Fibroblast of skin of abdomen (primary cell): ENCODE measurements around the gene VIM.
"Not testable (repeated sequence)": the region's sequence is repeated elsewhere in the genome, so short reads cannot be mapped to it uniquely, and the experiment has no call there.

ENCODE experiments used
- DNase-seq: peaks from one replicate; pipeline ENCODE4 v3.0.0-alpha.2; 2013

The VIM gene

DNA sequence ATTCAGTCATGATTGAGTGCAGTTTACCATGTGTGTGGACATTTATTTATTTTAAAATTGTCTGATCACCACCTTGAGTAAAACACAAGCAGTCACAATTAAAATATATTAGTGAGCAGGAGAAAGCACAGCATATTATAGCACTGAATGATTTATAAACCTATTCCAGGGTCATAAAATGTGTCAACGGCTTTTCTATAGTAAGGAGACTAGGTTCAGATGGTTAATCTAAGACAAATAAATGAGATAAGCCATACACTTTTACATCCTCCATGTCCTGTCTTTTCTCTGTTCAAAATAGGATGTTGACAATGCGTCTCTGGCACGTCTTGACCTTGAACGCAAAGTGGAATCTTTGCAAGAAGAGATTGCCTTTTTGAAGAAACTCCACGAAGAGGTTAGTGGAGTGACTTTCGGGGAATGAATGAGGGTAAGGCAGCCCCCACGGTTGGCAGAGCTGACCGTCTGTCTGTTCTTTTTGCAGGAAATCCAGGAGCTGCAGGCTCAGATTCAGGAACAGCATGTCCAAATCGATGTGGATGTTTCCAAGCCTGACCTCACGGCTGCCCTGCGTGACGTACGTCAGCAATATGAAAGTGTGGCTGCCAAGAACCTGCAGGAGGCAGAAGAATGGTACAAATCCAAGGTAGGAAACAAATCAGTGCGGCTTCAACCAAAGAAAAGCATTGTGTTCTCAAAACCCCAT lies 5.4 kb downstream of the VIM start:
- peak; percentile 56 for DNase-seq

DNA sequence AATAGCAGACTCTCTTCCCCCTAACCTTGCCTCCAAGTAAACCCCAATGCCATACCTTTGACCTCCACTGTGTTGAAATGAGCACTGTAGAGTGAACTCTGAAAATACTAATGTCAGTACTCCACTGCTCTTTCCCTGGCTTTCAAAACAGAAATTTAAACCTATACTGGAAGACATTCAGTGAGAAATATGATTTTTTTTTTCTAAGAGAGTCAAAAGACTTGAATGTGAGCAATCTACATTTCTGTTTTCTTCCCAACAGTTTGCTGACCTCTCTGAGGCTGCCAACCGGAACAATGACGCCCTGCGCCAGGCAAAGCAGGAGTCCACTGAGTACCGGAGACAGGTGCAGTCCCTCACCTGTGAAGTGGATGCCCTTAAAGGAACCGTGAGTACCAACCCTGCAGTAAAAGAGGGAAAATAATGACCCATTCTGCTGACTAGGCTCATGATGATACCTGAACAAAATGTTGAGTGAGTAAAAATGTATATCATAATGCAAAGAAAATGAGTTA lies 6.4 kb downstream of the VIM start:
- no peak for DNase-seq

DNA sequence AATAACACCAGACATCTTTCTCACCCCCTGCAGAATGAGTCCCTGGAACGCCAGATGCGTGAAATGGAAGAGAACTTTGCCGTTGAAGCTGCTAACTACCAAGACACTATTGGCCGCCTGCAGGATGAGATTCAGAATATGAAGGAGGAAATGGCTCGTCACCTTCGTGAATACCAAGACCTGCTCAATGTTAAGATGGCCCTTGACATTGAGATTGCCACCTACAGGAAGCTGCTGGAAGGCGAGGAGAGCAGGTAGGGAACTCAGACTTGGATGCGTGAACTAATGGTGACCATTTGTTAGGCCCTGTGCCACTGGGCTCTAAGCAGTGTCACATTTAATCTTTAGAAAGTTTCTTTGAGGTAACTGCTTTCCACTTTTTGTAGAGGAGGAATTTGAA lies 7.1 kb downstream of the VIM start:
- DNase-seq = no peak

DNA sequence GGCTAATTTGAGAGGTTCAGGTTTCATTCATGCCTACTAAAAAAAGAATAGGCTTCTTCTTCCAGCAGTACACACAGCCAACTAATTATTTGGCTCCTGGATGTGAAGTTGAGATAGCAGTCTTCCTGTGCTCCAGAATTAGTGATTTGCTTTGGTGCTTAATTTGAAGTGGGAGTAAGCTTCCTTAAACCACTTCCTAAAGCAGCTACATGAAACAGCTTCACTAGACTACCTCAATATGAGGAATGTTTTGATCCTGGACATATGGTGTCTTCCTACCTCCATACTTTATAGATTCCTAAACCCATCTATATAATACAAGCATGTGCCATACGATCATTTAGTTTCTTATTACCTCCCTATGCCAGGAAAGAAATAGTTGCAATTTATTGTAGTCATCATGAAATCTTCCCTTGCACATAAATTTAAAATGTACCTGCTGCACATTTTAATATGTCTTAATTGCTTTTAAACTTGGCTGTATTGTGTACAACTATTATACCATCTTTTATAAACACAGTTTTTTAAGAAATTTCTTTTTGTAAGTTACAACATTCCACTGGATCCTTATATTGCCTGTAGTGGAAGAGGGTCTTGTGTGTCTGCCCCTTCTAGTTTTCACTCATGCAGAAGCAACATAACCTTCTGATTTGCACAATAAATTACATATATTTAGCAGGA lies 8.6 kb downstream of the VIM start:
- DNase-seq = no peak

GRCh38 chr10:17237149-17237527 lies 9.1 kb downstream of the VIM start:
- DNase-seq = no peak

DNA sequence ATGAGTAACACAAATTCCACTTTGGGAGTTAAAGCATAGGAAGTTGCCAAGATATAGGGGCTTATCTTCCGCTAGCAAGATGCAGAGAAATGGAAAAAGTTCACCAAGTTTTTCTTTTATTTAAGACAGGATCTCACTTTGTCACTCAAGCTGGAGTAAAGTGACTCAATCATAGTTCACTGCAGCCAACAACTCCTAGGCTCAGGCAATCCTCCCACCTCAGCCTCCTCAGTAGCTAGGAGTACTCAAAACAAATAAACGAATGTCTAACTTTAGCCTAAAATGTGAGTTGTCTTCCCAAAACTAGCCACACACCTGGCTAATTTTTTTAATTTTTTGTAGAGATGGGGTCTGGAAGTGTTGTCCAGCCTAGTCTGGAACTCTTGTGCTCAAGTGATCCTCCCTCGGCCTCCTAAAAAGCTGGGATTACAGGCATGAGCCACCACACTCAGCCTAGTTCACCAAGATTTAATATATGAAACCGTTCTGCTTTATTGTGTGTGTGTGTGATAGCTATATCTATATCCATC lies 9.9 kb downstream of the VIM start:
- DNase-seq = peak; percentile 63

DNA sequence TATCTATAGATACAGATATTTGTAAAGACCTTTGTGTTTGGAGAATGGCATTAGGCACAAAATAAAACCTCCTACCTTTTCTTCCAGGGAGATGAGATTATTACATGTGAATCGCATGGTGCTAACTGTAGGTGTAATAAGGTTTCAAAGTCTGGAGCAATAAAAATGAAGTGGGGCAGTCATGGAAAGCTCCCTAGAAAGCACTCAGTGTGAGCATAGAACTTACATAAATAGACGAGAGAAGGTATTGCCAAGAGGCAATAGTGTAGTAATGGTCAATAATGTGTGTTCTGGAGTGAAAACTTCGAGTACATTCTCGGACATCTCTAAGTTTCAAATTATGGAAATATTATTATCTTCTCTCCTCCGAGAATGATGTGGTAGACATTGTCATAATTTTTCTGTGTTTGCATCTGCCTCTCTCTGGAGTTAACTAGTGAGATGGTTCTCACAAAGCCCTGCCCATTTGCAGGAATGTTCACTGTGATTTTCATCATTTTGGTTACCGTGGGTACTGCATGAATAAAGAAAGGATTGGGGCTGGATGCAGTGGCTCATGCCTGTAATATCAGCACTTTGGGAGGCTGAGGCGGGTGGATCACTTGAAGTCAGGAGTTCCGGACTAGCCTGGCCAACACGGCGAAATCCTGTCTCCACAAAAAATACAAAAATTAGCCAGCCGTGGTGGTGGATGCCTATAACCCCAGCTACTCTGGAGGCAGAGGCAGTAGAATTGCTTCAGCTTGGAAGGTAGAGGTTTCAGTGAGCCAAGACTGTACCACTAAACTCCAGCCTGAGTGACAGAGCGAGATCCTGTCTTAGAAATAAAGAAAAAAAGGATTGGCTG lies 10.6 kb downstream of the VIM start:
- DNase-seq = peak; percentile 88

DNA sequence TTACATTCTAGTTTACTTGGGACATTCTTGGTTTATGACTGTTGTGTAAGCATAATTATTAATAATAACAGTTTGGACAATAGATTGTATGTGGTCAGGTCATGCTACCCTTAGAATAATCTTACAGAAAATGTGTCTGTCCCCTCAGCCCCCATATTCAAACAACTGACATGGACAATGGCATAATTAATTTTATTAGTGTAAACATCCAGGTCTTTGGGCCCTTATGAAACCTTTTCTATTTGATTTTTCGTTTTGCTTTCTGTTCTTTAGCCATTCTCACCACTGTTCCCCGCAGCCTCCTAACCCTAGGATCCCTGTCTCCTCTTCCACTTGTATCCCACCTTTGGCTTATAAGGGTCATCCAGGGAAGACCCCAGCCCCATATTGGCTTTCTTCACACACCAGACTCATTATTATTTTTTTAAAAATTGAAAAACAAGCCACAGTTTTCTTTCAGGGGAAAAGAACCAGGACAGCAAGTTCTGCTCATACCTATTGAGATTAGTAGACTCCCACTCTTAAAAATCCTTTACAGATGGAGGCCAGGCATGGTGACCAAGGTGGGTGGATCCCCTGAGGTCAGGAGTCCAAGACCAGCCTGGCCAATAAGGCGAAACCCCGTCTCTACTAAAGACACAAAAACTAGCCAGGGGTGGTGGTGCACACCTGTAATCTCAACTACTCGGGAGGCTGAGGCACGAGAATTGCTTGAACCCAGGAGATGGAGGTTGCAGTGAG lies 11.5 kb downstream of the VIM start:
- no peak for DNase-seq

DNA sequence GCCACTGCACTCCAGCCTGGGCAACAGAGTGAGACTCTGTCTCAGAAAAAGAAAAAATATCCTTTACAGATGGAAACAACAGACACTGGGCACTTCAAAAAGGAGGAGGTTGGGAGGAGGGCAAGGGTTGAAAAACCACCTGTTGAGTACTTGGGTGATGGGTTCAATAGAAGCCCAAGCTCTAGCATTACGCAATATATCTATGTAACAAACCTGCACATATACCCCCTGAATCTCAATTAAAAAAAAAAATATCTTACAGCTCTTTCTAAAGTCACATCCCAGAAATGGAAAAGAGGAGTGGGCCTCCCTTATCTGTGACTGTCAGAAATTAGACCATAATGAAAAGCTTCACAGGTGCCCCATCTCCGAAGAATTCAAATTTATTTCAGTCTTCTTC lies 12.1 kb downstream of the VIM start:
- no peak for DNase-seq

- DNase-seq = no peak
These were observed 12.6 kb downstream of the VIM start for GRCh38 chr10:17240616-17241015.

GRCh38 chr10:17241611-17242333 lies 13.7 kb downstream of the VIM start:
- no peak for DNase-seq

GRCh38 chr10:17244700-17245365 lies 16.8 kb downstream of the VIM start:
- no peak for DNase-seq

DNA sequence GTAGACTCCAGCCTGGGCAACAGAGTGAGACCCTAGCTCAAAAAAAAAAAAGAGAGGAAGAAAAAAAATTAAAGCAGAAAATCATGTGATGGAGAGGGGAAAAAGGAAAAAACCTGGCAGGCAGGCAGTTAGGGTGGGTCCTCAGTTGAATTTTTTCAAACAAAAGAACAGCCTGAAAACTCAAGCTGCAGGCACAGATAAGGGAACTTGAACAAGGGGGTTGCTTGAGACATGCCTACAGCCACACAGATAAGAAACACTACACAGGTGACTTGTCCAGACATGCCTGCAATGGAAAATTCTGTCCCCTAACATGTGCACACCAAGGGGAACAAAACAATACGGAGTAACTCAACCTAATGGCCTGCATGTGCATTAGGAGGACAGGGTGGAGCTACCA lies 19.2 kb downstream of the VIM start:
- no peak for DNase-seq

GRCh38 chr10:17248964-17249363 lies 20.9 kb downstream of the VIM start:
- DNase-seq = no peak

DNA sequence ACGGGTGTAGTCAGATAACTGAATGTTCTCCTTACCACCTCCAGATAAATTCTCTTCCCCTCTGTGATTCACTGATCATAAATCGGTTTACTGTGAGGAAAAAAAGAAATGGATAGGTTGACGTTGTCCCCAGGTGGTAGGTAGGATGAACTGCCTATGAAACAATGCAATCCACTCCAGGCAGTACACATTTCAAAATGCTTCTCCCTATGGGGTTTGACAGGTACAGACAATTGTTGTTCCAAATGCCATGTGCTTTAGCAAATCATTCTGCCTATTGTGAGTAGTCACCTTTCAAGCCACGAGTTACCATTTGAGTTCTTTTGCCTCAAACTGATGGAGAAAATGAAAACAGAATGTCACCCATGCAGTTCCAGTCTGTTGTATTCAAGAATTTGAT lies 21.8 kb downstream of the VIM start:
- no peak for DNase-seq

GRCh38 chr10:17250736-17251135 lies 22.7 kb downstream of the VIM start:
- no peak for DNase-seq

DNA sequence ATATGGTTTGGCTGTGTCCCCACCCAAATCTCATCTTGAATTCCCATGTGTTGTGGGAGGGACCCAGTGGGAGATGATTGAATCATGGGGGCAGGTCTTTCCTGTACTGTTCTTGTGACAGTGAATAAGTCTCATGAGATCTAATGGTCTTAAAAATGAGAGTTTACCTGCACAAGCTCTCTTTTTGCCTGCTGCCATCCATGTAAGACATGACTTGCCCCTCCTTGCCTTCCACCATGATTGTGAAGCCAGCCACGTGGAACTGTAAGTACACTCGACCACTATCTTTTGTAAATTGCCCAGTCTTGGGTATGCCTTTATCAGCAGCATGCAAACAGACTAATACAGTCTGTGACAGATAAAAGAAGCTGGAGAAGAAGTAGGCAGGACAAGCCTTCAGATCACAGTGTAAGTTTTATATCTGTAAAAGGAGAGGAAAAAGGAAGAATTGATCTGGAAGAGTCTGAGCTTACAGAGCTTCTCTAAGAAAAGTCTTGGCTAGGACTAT lies 26.6 kb downstream of the VIM start:
- not testable (repeated sequence) for DNase-seq

GRCh38 chr10:17255512-17255911 lies 27.5 kb downstream of the VIM start:
- no peak for DNase-seq

DNA sequence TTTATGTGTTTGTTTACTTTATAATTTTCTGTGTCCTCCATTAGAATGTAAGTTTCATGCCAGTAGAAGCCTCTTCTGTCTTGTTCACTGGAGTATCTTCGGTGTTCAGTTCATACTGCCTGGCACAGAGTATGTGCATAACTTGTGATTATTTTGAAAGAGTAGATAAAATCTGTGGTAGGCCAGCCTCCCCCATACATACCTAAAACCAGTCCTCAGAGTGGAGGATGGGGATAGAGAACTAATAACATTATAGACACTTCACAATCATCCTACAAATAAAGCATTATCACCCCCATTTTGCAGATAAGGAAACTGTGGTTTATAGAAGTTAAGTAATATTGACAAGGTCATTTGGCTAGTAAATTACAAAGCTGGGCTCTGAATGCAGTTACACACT lies 28.0 kb downstream of the VIM start:
- DNase-seq = no peak

- no peak for DNase-seq
These were observed 28.6 kb downstream of the VIM start for GRCh38 chr10:17256627-17257026.
